GM12892 (cell line): ENCODE measurements around the gene ZNF718.

Experiments used
- POLR2A ChIP-seq: IDR thresholded peaks from 2 replicates; pipeline ENCODE4 v1.6.1; 2011; ENCODE audit warnings: low read depth, low read length, control low read depth
- POLR2AphosphoS5 ChIP-seq: IDR thresholded peaks from 2 replicates; pipeline ENCODE4 v1.6.1; 2011; ENCODE audit warnings: low read depth, low read length, control low read depth
- TAF1 ChIP-seq: IDR thresholded peaks from 2 replicates; pipeline ENCODE4 v1.6.1; 2011; ENCODE audit warnings: low read depth, mild to moderate bottlenecking, control low read depth, low read length, borderline replicate concordance

- TF ChIP-seq TAF1, result no peak
- no peak for TF ChIP-seq POLR2A
- TF ChIP-seq POLR2AphosphoS5, result no peak
Measured at GRCh38 chr4:147233-147632, 22.9 kb downstream of the ZNF718 start.
